ENCODE data around the gene SMURF2.
"Not testable (repeated sequence)": the region's sequence is repeated elsewhere in the genome, so short reads cannot be mapped to it uniquely, and the experiment has no call there.

SMURF2 gene

GRCh38 chr17:64630309-64631223 is 31.5 kb downstream of the SMURF2 start:
- DNase-seq (ENCODE audit: low spot score): no peak

- DNase-seq (ENCODE audit: low spot score): no peak
Observed at GRCh38 chr17:64628641-64629040, 33.5 kb downstream of the SMURF2 start.

DNA sequence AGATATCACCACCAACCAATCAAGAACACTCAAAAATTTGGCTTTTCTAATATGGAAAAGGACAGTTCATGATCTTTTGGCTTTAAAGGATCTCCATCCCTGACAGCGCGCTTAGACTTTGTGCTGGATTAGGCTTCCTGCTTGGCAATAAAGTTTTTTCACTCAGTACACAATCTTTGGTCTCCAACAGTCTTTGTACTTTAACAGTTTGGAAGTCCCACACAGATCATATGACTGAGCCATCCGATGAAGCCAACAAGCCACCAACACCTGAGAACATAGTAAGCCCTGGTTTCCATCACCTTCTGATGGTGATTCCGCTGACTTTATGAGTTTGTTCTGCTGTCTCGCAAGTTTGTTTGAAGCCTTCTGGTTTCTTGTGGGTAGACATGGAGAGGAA is 34.3 kb downstream of the SMURF2 start:
- DNase-seq (ENCODE audit: low spot score): no peak

DNA sequence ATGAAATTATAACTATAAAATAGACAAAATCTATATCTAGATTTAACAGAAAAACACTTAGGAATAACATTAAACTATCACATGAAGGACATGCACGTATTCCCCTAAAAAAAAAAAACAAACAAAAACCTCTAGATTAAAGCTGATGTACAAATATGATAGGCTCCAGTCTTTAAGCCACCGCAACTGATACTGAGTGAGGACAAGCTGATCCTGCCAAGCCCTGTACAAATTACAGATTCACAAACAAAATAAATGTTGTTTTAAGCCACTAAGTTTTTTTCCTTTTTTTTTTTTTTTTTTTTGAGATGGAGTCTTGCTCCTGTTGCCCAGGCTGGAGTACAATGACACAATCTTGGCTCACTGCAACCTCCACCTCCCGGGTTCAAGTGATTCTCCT is 35.3 kb downstream of the SMURF2 start:
- DNase-seq (ENCODE audit: low spot score): no peak

- no peak for DNase-seq (ENCODE audit: low spot score)
Observed at GRCh38 chr17:64625541-64625940, 36.6 kb downstream of the SMURF2 start.

- peak; percentile 43 for DNase-seq (ENCODE audit: low spot score)
Observed at GRCh38 chr17:64622931-64623654, 39.0 kb downstream of the SMURF2 start.

GRCh38 chr17:64621772-64622171 is 40.3 kb downstream of the SMURF2 start:
- DNase-seq (ENCODE audit: low spot score): no peak

DNA sequence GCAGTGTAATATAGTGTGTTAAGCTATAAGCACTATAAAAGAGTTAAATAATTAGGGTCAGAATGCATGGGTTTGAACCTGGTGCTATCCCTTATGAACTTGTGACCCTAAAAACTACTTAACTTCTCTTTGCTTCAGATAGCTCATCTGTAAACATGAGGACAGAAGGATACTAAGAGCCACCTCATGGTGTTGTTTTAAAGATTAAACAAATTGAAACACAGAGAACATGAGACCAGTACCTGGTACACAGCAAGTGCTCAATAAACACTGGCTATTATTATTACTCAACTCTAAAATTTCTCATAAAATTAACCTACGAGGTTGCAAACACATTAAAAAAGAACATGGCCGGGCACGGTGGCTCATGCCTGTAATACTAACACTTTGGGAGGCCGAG is 43.3 kb downstream of the SMURF2 start:
- no peak for DNase-seq (ENCODE audit: low spot score)

DNA sequence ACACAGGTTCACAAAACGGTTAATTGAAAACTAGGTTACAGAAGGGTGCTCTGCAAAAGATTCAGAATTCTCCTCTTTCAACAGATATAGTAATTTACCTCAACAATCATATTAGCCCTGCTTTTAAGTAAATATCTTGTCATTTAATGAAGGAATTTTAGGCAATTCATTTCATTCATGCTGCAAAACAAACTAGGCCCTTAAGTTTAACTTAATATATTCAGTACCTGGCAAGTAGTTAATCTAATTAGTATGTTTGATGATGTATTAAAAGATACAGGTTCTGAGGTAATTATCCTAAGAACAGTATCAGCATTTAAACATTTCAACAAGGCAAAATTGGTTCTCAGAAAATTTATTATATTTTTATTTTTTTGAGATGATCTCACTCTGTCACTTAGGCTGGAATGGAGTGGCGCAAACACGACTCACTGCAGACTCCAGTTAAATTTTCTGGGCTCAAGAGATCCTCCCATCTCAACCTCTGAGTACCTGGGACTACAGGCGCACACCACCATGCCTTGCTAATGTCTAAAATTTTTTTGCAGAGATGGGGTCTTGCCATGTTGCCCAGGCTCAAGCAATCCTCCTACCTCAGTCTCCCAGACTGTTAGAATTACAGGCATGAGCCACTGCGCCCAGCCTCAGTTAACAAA is 44.9 kb downstream of the SMURF2 start:
- DNase-seq (ENCODE audit: low spot score): no peak

- DNase-seq (ENCODE audit: low spot score): no peak
Observed at GRCh38 chr17:64615028-64615677, 47.0 kb downstream of the SMURF2 start.

- DNase-seq (ENCODE audit: low spot score): no peak
Observed at GRCh38 chr17:64614266-64615027, 47.7 kb downstream of the SMURF2 start.

GRCh38 chr17:64611369-64611768 is 50.7 kb downstream of the SMURF2 start:
- no peak for DNase-seq (ENCODE audit: low spot score)

DNA sequence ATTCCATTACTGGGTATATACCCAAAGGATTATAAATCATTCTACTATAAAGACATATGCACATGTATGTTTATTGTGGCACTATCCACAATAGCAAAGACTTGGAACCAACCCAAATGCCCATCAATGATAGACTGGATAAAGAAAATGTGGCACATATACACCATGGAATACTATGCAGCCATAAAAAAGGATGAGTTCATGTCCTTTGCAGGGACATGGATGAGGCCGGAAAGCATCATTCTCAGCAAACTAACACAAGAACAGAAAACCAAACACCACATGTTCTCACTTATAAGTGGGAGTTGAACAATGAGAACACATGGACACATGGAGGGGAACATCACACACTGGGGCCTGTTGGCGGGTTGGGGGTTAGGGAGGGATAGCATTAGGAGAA is 51.9 kb downstream of the SMURF2 start:
- DNase-seq (ENCODE audit: low spot score): not testable (repeated sequence)

GRCh38 chr17:64608571-64608981 is 53.5 kb downstream of the SMURF2 start:
- no peak for DNase-seq (ENCODE audit: low spot score)

GRCh38 chr17:64607862-64608565 is 54.1 kb downstream of the SMURF2 start:
- DNase-seq (ENCODE audit: low spot score): no peak

DNA sequence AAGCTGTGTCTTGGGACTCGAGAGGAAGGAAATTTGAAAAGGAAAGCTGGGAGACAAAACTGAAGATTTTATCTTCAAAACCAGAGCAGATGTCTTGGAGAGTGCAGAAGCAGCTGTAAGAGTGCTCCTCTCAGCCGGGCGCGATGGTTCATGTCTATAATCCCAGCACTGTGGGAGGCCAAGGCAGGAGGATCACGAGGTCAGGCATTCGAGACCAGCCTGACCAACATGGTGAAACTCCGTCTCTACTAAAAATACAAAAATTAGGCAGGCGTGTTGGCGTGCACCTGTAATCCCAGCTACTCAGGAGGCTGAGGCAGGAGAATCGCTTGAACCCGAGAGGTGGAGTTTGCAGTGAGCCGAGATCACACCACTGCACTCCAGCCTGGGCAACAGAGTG is 57.6 kb downstream of the SMURF2 start:
- not testable (repeated sequence) for DNase-seq (ENCODE audit: low spot score)

GRCh38 chr17:64603987-64604386 is 58.1 kb downstream of the SMURF2 start:
- no peak for DNase-seq (ENCODE audit: low spot score)

- no peak for DNase-seq (ENCODE audit: low spot score)
Observed at GRCh38 chr17:64599827-64600226, 62.3 kb downstream of the SMURF2 start.

DNA sequence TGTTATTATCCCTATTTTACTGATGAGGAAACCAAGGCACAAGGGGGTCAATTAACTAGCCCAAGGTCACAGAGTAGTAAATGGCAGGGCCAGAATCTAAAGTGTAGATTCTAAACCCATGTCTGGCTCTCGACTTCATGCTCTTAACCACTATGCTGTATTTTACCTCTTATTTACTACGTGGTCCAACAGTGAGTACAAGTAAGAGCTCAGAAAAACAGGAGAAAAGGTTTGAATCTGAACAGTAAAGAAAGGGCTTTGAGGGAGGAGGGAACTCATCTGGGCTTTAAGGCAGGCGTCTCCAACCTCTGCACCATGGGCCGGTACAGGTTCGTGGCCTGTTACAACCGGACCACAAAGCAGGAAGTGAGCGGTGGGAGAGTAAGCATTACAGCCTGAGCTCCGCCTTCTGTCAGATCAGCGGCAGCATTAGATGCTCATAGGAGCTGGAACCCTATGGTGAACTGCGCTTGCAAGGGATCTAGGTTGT is 62.9 kb downstream of the SMURF2 start:
- DNase-seq (ENCODE audit: low spot score): no peak

DNA sequence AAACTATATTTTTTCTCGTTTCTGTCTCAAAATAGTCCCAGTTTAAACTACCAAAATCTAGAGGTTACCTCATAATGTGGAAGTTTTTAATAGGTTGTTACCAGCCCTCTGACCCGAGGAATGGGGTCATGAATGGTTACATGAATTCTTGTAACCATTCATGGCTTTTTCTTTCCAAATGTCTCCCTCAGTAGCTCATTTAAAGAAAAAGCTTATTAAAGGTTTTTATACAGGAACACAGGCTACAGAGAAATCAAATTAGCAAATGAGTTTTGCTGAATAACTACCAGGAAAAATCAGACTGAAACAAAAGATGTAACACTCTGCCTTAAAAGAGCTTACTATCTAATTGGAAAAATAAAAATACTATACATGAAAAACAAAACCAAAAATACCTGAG is 63.4 kb downstream of the SMURF2 start:
- DNase-seq (ENCODE audit: low spot score): no peak

GRCh38 chr17:64596988-64597387 is 65.1 kb downstream of the SMURF2 start:
- DNase-seq (ENCODE audit: low spot score): no peak

Measured in COLO829 (cell line).